H9 (cell line): ENCODE data around the gene RNF217. TPM values are rescaled to one million over a fixed set of nuclear protein-coding genes. Genes with fewer than 3 reads are reported as not detected.

Source experiments
- DNase-seq: peaks from one replicate; pipeline ENCODE4 v3.0.0-alpha.2; 2017
- H2AFZ ChIP-seq: one replicate; pipeline ENCODE4 v1.6.1; 2013; ENCODE audit warnings: mild to moderate bottlenecking, low read length, control low read depth, moderate library complexity
- H2AK5ac ChIP-seq: 2 replicates; pipeline ENCODE4 v1.6.1; 2013; ENCODE audit warnings: low read length, control low read depth, mixed read lengths; ENCODE audit not compliant: insufficient read length
- H2BK120ac ChIP-seq: one replicate; pipeline ENCODE4 v1.6.1; 2013; ENCODE audit warnings: low read depth, mild to moderate bottlenecking, low read length, control low read depth, inconsistent platforms; ENCODE audit not compliant: poor library complexity, severe bottlenecking
- H2BK12ac ChIP-seq: 2 replicates; pipeline ENCODE4 v1.6.1; 2013; ENCODE audit warnings: low read length, control low read depth, mixed read lengths, low read depth; ENCODE audit not compliant: insufficient read length
- H2BK15ac ChIP-seq: 2 replicates; pipeline ENCODE4 v1.6.1; 2013; ENCODE audit warnings: low read depth, low read length, control low read depth
- H2BK20ac ChIP-seq: one replicate; pipeline ENCODE4 v1.6.1; 2013; ENCODE audit warnings: low read depth, mild to moderate bottlenecking, low read length, control low read depth, inconsistent platforms; ENCODE audit not compliant: poor library complexity, severe bottlenecking
- H2BK5ac ChIP-seq: 2 replicates; pipeline ENCODE4 v1.6.1; 2013; ENCODE audit warnings: low read length, control low read depth, mixed read lengths; ENCODE audit not compliant: insufficient read length
- H3K14ac ChIP-seq: 2 replicates; pipeline ENCODE4 v1.6.1; 2013; ENCODE audit warnings: low read length, control low read depth; ENCODE audit not compliant: insufficient read depth
- H3K18ac ChIP-seq: 2 replicates; pipeline ENCODE4 v1.6.1; 2013; ENCODE audit warnings: low read depth, mild to moderate bottlenecking, mixed read lengths, low read length, control low read depth; ENCODE audit not compliant: insufficient read length
- H3K23ac ChIP-seq: 2 replicates; pipeline ENCODE4 v1.6.1; 2013; ENCODE audit warnings: low read length, control low read depth, mixed read lengths, low read depth; ENCODE audit not compliant: insufficient read length
- H3K23me2 ChIP-seq: 2 replicates; pipeline ENCODE4 v1.6.1; 2013; ENCODE audit warnings: low read depth, mild to moderate bottlenecking, mixed read lengths, low read length, control low read depth; ENCODE audit not compliant: insufficient read length, poor library complexity, severe bottlenecking
- H3K27ac ChIP-seq: 2 replicates; pipeline ENCODE4 v1.5.1; 2013; ENCODE audit warnings: low read length, control low read depth, mixed read lengths, low read depth; ENCODE audit not compliant: insufficient read length
- H3K27me3 ChIP-seq: 2 replicates; pipeline ENCODE4 v1.6.1; 2013; ENCODE audit warnings: low read length, control low read depth, inconsistent platforms; ENCODE audit not compliant: insufficient read depth
- H3K4ac ChIP-seq: 2 replicates; pipeline ENCODE4 v1.6.1; 2013; ENCODE audit warnings: low read depth, mild to moderate bottlenecking, control low read depth, inconsistent platforms, low read length, moderate library complexity
- H3K4me1 ChIP-seq: 2 replicates; pipeline ENCODE4 v1.6.1; 2013; ENCODE audit warnings: low read length, control low read depth, inconsistent platforms; ENCODE audit not compliant: insufficient read depth
- H3K4me2 ChIP-seq: 2 replicates; pipeline ENCODE4 v1.6.1; 2013; ENCODE audit warnings: low read length, control low read depth, mixed read lengths; ENCODE audit not compliant: insufficient read length, insufficient read depth
- H3K56ac ChIP-seq: 2 replicates; pipeline ENCODE4 v1.6.1; 2013; ENCODE audit warnings: low read depth, mild to moderate bottlenecking, mixed read lengths, low read length, control low read depth; ENCODE audit not compliant: insufficient read length
- H3K79me1 ChIP-seq: 2 replicates; pipeline ENCODE4 v1.6.1; 2013; ENCODE audit warnings: low read depth, mild to moderate bottlenecking, moderate library complexity, low read length, control low read depth, inconsistent platforms; ENCODE audit not compliant: insufficient read depth, poor library complexity, severe bottlenecking
- H3K79me2 ChIP-seq: 2 replicates; pipeline ENCODE4 v1.6.1; 2013; ENCODE audit warnings: low read length, control low read depth, inconsistent platforms; ENCODE audit not compliant: insufficient read depth
- H3K9ac ChIP-seq: 2 replicates; pipeline ENCODE4 v1.6.1; 2013; ENCODE audit warnings: low read length, control low read depth, mixed read lengths; ENCODE audit not compliant: insufficient read length; ENCODE audit errors: extremely low read depth
- H3K9me3 ChIP-seq: one replicate; pipeline ENCODE4 v1.6.1; 2013; ENCODE audit warnings: low read depth, low read length, inconsistent platforms; ENCODE audit not compliant: control insufficient read depth
- H3T11ph ChIP-seq: one replicate; pipeline ENCODE4 v1.6.1; 2013; ENCODE audit warnings: mild to moderate bottlenecking, low read length, control low read depth, inconsistent platforms
- H4K20me1 ChIP-seq: one replicate; pipeline ENCODE4 v1.6.1; 2013; ENCODE audit not compliant: control insufficient read depth, insufficient read length, insufficient read depth
- H4K5ac ChIP-seq: 2 replicates; pipeline ENCODE4 v1.6.1; 2013; ENCODE audit warnings: low read depth, mild to moderate bottlenecking, mixed read lengths, low read length, control low read depth; ENCODE audit not compliant: insufficient read length
- H4K8ac ChIP-seq: replicated peaks from 2 replicates; pipeline ENCODE4 v1.6.1; 2013; ENCODE audit warnings: low read length, control low read depth, mixed read lengths, low read depth; ENCODE audit not compliant: insufficient read length
- H4K91ac ChIP-seq: 2 replicates; pipeline ENCODE4 v1.6.1; 2013; ENCODE audit warnings: low read depth, mild to moderate bottlenecking, moderate library complexity, mixed read lengths, low read length, control low read depth; ENCODE audit not compliant: insufficient read length
- H3K27ac Mint-ChIP-seq, 3 experiments: 2 replicates in 2 of 3; 3 replicates in 1 of 3; pipeline ENCODE4 v1.8.0; 2020 to 2021; ENCODE audit warnings: mixed read lengths in 3 of 3, mild to moderate bottlenecking in 1 of 3, moderate library complexity in 1 of 3
- H3K27me3 Mint-ChIP-seq: 2 replicates; pipeline ENCODE4 v1.8.0; 2021; ENCODE audit warnings: low read depth, mild to moderate bottlenecking, moderate library complexity, mixed read lengths
- H3K36me3 Mint-ChIP-seq, 3 experiments: 2 replicates in 2 of 3; 3 replicates in 1 of 3; pipeline ENCODE4 v1.8.0; 2020 to 2021; ENCODE audit warnings: low read depth in 3 of 3, mixed read lengths in 3 of 3; ENCODE audit not compliant: insufficient read depth in 1 of 3
- H3K4me1 Mint-ChIP-seq, 2 experiments: 2 replicates each; pipeline ENCODE4 v1.8.0; 2020; ENCODE audit warnings: mixed read lengths in 2 of 2
- H3K4me3 Mint-ChIP-seq, 2 experiments: 2 replicates in 1 of 2; 3 replicates in 1 of 2; pipeline ENCODE4 v1.8.0; 2020 to 2021; ENCODE audit warnings: mild to moderate bottlenecking in 2 of 2, mixed read lengths in 2 of 2, moderate library complexity in 1 of 2
- H3K9me3 Mint-ChIP-seq, 2 experiments: 2 replicates in 1 of 2; 3 replicates in 1 of 2; pipeline ENCODE4 v1.8.0; 2020; ENCODE audit warnings: mild to moderate bottlenecking in 2 of 2, mixed read lengths in 2 of 2, moderate library complexity in 1 of 2
- WGBS: extraction: QIAGEN DNeasy Blood & Tissue Kit; methylation state at CpG from one replicate; pipeline ENCODE4 v1.1.7; 2013; ENCODE audit warnings: missing lambda C conversion rate, low lambda C conversion rate, mixed read lengths; ENCODE audit not compliant: insufficient read length; ENCODE audit errors: extremely low coverage; 5-methylcytosine and 5-hydroxymethylcytosine counted together
- total RNA-seq: library from RNA; stranded (reverse); gene quantifications from 2 replicates; pipeline ENCODE4 v1.2.1, GENCODE V29; 2021
- TF ChIP-seq, protein P1 (sequence below): fragments of 200-600 bp; sonication (generic); conservative IDR thresholded peaks from 3 replicates; pipeline ENCODE4 v1.8.0; 2021; ENCODE audit warnings: antibody characterized with exemption, mild to moderate bottlenecking

The RNF217 gene
- total RNA-seq, 1 experiment from 2014 or later: 9.6 TPM

DNA sequence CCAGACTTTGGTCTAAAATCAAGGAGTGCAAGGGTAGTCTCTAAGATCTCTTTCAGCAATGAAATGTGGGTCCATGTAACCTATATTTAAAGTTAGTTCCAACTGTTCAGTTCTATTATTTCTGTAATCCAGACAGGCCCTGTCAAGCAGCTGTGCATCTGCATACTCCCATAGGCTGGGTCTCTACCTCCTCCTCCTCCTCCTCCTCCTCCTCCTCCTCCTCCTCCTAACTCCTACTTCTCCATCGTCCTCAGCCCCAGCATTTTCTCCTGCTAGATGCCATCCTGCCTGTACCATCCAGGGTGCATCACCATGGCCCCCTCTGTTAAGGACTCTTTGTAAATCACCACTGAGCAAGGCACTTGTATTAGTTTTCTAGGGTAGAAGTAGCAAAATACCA, 138.9 kb downstream of the RNF217 start:
- Histone ChIP-seq H4K20me1 (no peaks in the 10 kb centered on the region), H3K23ac (no peak overlapping the region), H2BK12ac (no peak overlapping the region), H3K18ac (no peak overlapping the region), H2AFZ (no peak overlapping the region), H4K91ac (no peak overlapping the region), H3K4me2 (no peak overlapping the region), H3K56ac (no peak overlapping the region), H3T11ph (no peak overlapping the region), H3K27me3 (no peaks in the 10 kb centered on the region; the same call in 1 of the 2 replicates), H3K14ac (no peak overlapping the region), H3K4me1 (no peaks in the 10 kb centered on the region), H2BK5ac (no peak overlapping the region), H4K5ac (no peak overlapping the region), H3K27ac (no peak overlapping the region), H2BK120ac (no peak overlapping the region), H2AK5ac (no peak overlapping the region), H2BK20ac (no peak overlapping the region), H3K9ac (no peak overlapping the region), H3K23me2 (peaks cover 6% of the 10 kb centered on the region), H3K79me1 (no peaks in the 10 kb centered on the region), H4K8ac (no peak overlapping the region), H3K4ac (no peak overlapping the region), H3K9me3 (no peaks in the 10 kb centered on the region), H3K79me2 (no peaks in the 10 kb centered on the region), H2BK15ac (no peak overlapping the region)
- TF ChIP-seq, protein P1, sequence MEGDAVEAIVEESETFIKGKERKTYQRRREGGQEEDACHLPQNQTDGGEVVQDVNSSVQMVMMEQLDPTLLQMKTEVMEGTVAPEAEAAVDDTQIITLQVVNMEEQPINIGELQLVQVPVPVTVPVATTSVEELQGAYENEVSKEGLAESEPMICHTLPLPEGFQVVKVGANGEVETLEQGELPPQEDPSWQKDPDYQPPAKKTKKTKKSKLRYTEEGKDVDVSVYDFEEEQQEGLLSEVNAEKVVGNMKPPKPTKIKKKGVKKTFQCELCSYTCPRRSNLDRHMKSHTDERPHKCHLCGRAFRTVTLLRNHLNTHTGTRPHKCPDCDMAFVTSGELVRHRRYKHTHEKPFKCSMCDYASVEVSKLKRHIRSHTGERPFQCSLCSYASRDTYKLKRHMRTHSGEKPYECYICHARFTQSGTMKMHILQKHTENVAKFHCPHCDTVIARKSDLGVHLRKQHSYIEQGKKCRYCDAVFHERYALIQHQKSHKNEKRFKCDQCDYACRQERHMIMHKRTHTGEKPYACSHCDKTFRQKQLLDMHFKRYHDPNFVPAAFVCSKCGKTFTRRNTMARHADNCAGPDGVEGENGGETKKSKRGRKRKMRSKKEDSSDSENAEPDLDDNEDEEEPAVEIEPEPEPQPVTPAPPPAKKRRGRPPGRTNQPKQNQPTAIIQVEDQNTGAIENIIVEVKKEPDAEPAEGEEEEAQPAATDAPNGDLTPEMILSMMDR: no peak
- peaks cover 49 to 50% of the 10 kb centered on the region in 2 experiments for H3K4me1 Mint-ChIP-seq
- H3K27me3 Mint-ChIP-seq: peaks cover 33% of the 10 kb centered on the region
- no peaks in the 10 kb centered on the region for H3K36me3 Mint-ChIP-seq
- DNase-seq: no peak
- no CpG with 5 or more reads among the region's 1 CpG for WGBS
- no peak overlapping the region for H3K4me3 Mint-ChIP-seq
- H3K9me3 Mint-ChIP-seq: no peaks in the 10 kb centered on the region
- H3K27ac Mint-ChIP-seq: no peak overlapping the region
